BE2C (cell line): ENCODE measurements around the gene STARD9.

Source experiments
- DNase-seq: peaks from one replicate; pipeline ENCODE4 v3.0.0-alpha.2; 2020
- H3K27me3 ChIP-seq: fragments of 250-450 bp; sonication (Bioruptor Pico); 2 replicates; pipeline ENCODE4 v1.5.1; 2020; ENCODE audit warnings: mild to moderate bottlenecking
- H3K36me3 ChIP-seq: fragments of 250-450 bp; sonication (Bioruptor Pico); 2 replicates; pipeline ENCODE4 v1.5.1; 2020; ENCODE audit warnings: mild to moderate bottlenecking
- H3K4me1 ChIP-seq: fragments of 250-450 bp; sonication (Bioruptor Pico); 2 replicates; pipeline ENCODE4 v1.5.1; 2020
- H3K4me3 ChIP-seq: 2 replicates; pipeline ENCODE4 v1.5.1; 2011; ENCODE audit warnings: low read depth, low read length
- H3K9me3 ChIP-seq: fragments of 250-450 bp; sonication (Bioruptor Pico); 2 replicates; pipeline ENCODE4 v1.5.1; 2020
- CTCF ChIP-seq: IDR thresholded peaks from 2 replicates; pipeline ENCODE4 v1.5.1; 2012; ENCODE audit warnings: mild to moderate bottlenecking, low read depth, low read length

The STARD9 gene

DNA sequence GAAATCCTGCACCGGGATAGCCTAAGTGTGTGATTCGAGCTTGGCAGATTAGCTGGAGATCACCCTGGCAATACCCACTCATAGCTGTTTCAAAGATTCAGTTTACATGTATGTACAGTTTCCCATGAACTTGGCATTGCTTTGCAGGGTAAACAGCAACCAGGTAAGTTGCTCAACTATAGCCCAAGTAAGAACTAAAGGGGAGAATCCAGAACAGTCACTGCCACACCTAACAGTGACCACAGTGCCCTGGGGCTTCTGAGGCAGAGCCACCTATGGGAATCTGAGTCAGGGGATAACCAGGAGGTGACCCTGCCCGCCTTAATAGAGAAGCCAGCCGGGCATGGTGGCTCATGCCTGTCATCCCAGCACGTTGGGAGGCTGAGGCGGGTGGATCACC lies 145.6 kb downstream of the STARD9 start:
- no peak for DNase-seq
- H3K9me3 ChIP-seq, result no peaks in the 10 kb centered on the region
- H3K36me3 ChIP-seq, result peaks cover 34% of the 10 kb centered on the region
- no peak for TF ChIP-seq CTCF
- no peaks in the 10 kb centered on the region for H3K27me3 ChIP-seq
- no peaks in the 10 kb centered on the region for H3K4me1 ChIP-seq
- H3K4me3 ChIP-seq, result no peak overlapping the region

DNA sequence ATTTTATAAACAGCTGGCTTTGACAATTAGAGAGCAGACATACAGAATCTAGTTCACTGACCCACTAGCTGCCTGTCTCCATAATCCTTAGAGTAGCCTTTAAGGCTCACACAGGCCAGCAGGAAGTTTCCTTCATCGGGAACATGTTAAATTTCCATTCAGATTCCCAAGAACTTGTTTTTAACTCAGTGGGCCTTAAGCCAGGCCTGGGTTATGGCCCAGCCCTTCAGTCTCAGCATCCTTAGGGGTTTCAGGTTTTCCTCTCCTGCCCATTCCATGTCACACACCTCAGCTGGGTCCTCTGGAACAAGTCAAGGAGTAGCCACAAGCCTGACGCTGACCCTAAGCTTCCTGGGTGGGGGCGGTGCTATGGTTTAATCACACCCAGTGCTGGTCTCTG lies 146.5 kb downstream of the STARD9 start:
- H3K4me3 ChIP-seq, result no peak overlapping the region
- H3K36me3 ChIP-seq, result peaks cover 37% of the 10 kb centered on the region
- TF ChIP-seq CTCF, result no peak
- no peaks in the 10 kb centered on the region for H3K9me3 ChIP-seq
- H3K4me1 ChIP-seq, result no peaks in the 10 kb centered on the region
- DNase-seq, result no peak
- H3K27me3 ChIP-seq, result no peaks in the 10 kb centered on the region

DNA sequence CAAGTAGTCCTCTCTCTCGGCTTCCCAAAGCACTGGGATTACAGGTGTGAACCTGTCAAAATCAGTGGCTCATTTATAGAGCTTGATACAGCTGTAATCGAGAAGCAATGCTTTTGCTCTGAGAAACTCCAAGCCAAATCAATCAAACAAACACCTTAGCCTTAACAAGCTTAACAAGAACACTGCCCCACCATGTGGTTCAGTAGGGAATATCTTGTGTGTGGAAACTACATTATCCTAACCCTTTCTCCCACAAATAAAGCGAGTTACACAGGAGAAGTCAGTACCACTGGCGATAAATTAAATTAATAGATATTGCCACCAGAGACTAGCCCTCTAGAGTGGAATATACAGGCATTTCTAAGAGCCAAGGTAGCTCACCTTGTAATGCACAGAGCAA lies 147.7 kb downstream of the STARD9 start:
- TF ChIP-seq CTCF, result peak; percentile 40
- H3K4me3 ChIP-seq, result no peak overlapping the region
- no peaks in the 10 kb centered on the region for H3K27me3 ChIP-seq
- H3K4me1 ChIP-seq, result no peaks in the 10 kb centered on the region
- DNase-seq, result no peak
- no peaks in the 10 kb centered on the region for H3K9me3 ChIP-seq
- H3K36me3 ChIP-seq, result peaks cover 38% of the 10 kb centered on the region

DNA sequence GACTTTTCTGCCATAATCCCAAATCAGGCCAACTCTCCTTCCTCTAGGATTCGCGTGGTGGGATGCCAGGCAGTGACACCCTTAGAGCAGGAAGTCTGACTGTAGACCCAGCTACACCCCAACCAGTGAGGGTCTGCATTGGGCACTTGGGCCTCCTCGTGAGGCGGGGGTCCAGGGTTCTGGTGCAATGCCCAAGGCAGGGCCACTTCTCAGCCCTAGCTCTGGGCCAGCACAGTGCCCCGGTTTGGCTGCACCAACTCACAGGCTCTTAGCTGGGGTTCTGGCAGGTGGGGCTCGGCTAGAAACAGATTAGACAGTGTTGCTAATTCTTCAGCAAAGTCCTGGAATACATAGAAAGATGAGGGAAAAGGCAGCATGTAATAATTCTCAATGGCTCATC lies 148.9 kb downstream of the STARD9 start:
- H3K27me3 ChIP-seq, result no peaks in the 10 kb centered on the region
- no peaks in the 10 kb centered on the region for H3K9me3 ChIP-seq
- H3K4me3 ChIP-seq, result no peak overlapping the region
- TF ChIP-seq CTCF, result no peak
- DNase-seq, result no peak
- H3K4me1 ChIP-seq, result no peaks in the 10 kb centered on the region
- peaks cover 46% of the 10 kb centered on the region for H3K36me3 ChIP-seq

DNA sequence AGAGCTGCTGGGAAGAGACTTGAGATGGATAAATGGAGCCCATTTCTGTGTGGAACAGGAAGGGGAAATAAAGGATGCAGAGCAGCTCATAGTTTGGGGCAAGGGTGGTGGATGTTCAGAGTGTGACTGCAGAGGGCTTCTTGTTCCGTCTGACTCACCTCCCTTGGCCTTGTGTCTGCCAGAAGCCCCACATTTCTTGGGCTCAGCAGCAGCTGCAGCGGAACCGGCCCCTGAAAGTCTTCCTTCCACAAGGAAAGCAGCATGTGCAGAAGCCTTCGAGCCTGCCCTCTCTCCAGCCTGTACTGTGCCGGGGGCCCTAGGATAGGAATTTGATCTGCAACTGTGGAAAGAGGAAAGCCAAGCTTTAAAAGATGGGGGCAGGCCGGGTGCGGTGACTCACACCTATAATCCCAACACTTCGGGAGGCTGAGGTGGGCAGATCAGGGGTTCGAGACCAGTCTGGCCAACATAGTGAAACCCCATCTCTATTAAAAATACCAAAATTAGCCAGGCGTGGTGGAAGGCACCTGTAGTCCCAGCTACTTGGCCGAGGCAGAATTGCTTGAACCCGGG lies 150.0 kb downstream of the STARD9 start:
- H3K36me3 ChIP-seq, result peaks cover 51% of the 10 kb centered on the region
- no peak overlapping the region for H3K4me3 ChIP-seq
- DNase-seq, result no peak
- no peaks in the 10 kb centered on the region for H3K9me3 ChIP-seq
- H3K27me3 ChIP-seq, result no peaks in the 10 kb centered on the region
- H3K4me1 ChIP-seq, result no peaks in the 10 kb centered on the region
- no peak for TF ChIP-seq CTCF

GRCh38 chr15:42726114-42726513 lies 150.7 kb downstream of the STARD9 start:
- H3K9me3 ChIP-seq, result no peaks in the 10 kb centered on the region
- no peak overlapping the region for H3K4me3 ChIP-seq
- no peak for DNase-seq
- TF ChIP-seq CTCF, result no peak
- no peaks in the 10 kb centered on the region for H3K4me1 ChIP-seq
- H3K36me3 ChIP-seq, result peaks cover 58% of the 10 kb centered on the region
- H3K27me3 ChIP-seq, result no peaks in the 10 kb centered on the region
